ENCODE measurements around the gene TRIP12.

TRIP12 gene

GRCh38 chr2:229752970-229753729 is 168.7 kb downstream of the TRIP12 start:
- TF ChIP-seq POLR2AphosphoS5 (IDR thresholded peaks at IDR 0.05; ENCODE audit: low read depth, low read length) (no peak), FOXP2 (optimal IDR thresholded peaks at IDR 0.05; ENCODE audit: borderline replicate concordance, extremely low read depth, extremely low read length, insufficient read depth) (no peak), TAF1 (IDR thresholded peaks at IDR 0.05; ENCODE audit: borderline replicate concordance, insufficient read depth, low read length) (no peak), SIN3A (IDR thresholded peaks at IDR 0.05; ENCODE audit: borderline replicate concordance, insufficient read depth, low read length) (no peak), REST (IDR thresholded peaks at IDR 0.05; ENCODE audit: insufficient read depth in 1 of 2, low read depth in 2 of 2, low read length in 2 of 2) (no peak)

- no peak for TF ChIP-seq POLR2AphosphoS5 (IDR thresholded peaks at IDR 0.05; ENCODE audit: low read depth, low read length)
Measured at GRCh38 chr2:229749779-229750178, 172.0 kb downstream of the TRIP12 start.

GRCh38 chr2:229748950-229749349 is 172.9 kb downstream of the TRIP12 start:
- no peak for TF ChIP-seq REST (IDR thresholded peaks at IDR 0.05; ENCODE audit: insufficient read depth in 1 of 2, low read depth in 2 of 2, low read length in 2 of 2)
- TF ChIP-seq TAF1 (IDR thresholded peaks at IDR 0.05; ENCODE audit: borderline replicate concordance, insufficient read depth, low read length) = no peak
- no peak for TF ChIP-seq POLR2AphosphoS5 (IDR thresholded peaks at IDR 0.05; ENCODE audit: low read depth, low read length)
- no peak for TF ChIP-seq SIN3A (IDR thresholded peaks at IDR 0.05; ENCODE audit: borderline replicate concordance, insufficient read depth, low read length)
- no peak for TF ChIP-seq FOXP2 (optimal IDR thresholded peaks at IDR 0.05; ENCODE audit: borderline replicate concordance, extremely low read depth, extremely low read length, insufficient read depth)

- TF ChIP-seq REST (IDR thresholded peaks at IDR 0.05; ENCODE audit: insufficient read depth in 1 of 2, low read depth in 2 of 2, low read length in 2 of 2) (no peak), POLR2AphosphoS5 (IDR thresholded peaks at IDR 0.05; ENCODE audit: low read depth, low read length) (no peak), FOXP2 (optimal IDR thresholded peaks at IDR 0.05; ENCODE audit: borderline replicate concordance, extremely low read depth, extremely low read length, insufficient read depth) (no peak), SIN3A (IDR thresholded peaks at IDR 0.05; ENCODE audit: borderline replicate concordance, insufficient read depth, low read length) (no peak), TAF1 (IDR thresholded peaks at IDR 0.05; ENCODE audit: borderline replicate concordance, insufficient read depth, low read length) (no peak)
Measured at GRCh38 chr2:229740279-229740678, 181.5 kb downstream of the TRIP12 start.

GRCh38 chr2:229738024-229738625 is 183.7 kb downstream of the TRIP12 start:
- TF ChIP-seq SIN3A (IDR thresholded peaks at IDR 0.05; ENCODE audit: borderline replicate concordance, insufficient read depth, low read length) (no peak), REST (IDR thresholded peaks at IDR 0.05; ENCODE audit: insufficient read depth in 1 of 2, low read depth in 2 of 2, low read length in 2 of 2) (no peak), TAF1 (IDR thresholded peaks at IDR 0.05; ENCODE audit: borderline replicate concordance, insufficient read depth, low read length) (no peak), FOXP2 (optimal IDR thresholded peaks at IDR 0.05; ENCODE audit: borderline replicate concordance, extremely low read depth, extremely low read length, insufficient read depth) (no peak), POLR2AphosphoS5 (IDR thresholded peaks at IDR 0.05; ENCODE audit: low read depth, low read length) (no peak)

Measured in PFSK-1 (cell line).